Hematopoietic multipotent progenitor cell treated with erythropoietin and hydrocortisone succinate and interleukin-3 and kit ligand, for 15 days (in vitro differentiated cells): ENCODE data around the gene NELFB.

ENCODE experiments used
- DNase-seq: peaks from one replicate; pipeline ENCODE4 v3.0.0-alpha.2; 2015; ENCODE audit warnings: low spot score

NELFB gene

GRCh38 chr9:137281345-137282116 lies 26.4 kb downstream of the NELFB start:
- no peak for DNase-seq

GRCh38 chr9:137286975-137287383 lies 31.9 kb downstream of the NELFB start:
- no peak for DNase-seq

DNA sequence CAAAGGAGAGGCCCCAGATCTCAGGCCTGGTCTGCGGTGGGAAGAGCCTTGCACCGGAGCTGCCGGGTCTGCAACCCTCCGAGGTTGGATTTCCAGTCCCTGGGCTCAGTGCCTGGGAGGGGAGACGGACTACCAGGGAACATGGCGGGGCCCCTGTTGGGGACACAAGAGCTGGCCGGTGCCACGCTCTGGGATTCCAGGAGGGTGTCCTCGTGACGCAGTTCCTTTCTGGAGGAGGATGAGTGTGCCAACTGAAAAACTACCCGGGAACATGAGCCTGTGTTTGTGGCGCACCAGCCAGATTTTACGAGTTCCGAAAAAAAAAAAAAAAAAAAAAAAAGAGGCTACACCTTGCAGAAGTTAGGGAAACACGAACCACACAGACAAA lies 38.0 kb downstream of the NELFB start:
- DNase-seq: no peak

DNA sequence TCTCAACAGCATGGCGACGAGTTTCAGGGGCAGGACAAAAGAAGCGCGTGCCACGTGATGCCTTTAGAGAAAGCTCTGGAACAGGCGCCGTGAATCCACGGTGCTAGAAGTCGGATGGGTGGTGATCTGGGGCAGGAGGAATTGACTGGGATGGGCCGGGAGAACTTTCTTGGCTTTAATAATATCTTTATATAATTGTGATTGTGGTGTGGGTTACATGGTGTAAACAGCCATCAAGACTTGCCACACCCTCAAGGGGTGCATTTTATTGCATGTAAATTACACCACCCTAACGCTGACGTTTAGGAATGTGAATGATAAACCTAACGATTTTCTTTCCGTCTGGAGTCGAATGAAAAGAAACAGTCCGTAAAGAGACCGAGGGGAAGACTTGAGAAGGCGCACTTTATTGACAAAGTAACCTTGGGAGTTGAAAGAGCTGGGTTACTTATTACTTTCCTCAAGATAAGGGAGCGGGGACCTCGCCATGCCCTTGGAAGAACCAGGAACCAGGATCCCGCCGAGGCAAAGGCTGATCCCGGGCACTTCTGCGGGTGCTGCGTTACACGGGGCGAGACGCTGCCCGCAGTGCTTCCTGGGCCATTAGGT lies 38.5 kb downstream of the NELFB start:
- DNase-seq: no peak

DNA sequence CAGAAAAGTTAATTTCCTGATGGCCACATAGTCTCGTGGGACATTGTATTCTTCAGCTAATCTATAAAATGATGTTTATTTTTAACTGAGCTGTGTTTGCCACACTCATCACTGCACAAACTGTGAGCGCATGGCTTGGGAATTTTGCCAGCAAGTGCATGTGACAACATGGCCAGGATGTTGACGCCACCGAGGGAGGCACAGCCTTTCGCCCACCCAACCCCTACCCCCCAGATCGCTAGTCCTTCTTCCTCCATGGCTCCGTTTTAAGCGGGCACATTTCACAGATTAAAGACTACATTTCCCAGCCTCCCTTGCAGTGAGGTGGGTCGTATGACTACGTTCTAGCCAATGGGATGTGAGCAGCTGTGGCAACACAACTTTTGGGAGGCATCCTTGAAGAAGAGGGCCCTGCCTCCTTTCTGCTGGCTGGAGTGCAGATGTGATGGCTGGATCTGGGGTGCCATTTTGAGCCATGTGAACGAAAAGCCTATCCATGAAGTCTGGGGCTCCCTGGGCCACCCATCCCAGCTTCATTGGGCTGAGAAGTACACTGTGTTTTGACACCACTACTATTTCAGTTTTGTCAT lies 39.1 kb downstream of the NELFB start:
- DNase-seq: no peak

DNA sequence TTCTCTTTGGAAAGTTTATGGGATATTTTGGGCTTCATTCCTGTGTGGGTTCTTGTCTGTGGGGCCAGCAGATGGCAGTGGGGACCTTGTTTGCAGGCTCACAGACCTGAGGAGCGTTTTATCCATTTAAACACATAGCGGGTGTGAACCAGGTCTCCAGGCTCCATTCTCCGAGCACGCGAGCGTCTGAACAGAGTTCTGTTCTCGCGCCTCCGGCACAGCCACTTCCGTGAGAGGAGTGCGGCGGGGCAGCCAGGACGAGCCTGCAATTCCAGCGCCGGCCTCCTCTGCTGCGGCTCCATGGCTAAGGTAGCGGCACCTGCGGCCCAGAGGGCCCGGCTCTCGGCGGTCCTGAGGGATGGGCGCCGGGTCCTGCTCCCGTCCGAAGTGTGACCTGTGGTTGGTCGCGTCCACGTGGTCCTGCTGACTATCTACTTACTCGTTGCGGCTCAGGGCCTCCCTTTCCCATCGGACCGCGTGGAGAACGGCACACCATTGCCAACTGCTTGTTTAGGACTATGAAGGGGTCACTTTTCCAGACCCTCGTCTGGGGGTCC lies 39.6 kb downstream of the NELFB start:
- DNase-seq: no peak

DNA sequence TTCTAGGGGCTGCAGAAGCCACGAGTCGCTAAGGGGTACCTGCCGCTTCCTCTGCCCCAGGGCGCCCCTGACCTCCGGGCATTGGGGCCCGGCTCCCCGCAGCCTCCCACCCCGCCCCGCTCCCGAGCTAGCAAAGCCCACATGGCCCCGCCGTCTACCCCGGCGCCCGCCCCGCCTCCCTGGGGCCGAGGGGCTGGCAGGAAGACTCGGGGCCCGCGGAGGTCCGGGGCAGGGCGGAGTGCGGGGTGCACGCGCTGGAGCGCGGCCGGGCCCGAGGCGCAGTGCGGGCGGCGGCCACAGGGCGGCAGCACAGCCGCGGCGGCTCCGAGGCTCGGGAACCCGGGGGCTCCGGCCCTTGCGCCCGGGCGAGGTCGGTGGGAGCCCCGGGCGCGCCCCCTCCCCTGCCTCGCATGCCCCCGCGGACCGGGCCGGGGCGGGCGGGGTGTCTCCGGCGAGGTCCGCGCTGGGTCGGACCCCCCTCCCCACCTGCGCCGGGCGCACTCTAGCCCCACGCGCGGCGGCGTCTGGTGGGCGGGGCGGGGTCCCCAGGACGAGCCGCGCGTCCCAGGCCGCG lies 40.2 kb downstream of the NELFB start:
- peak; percentile 14 for DNase-seq

DNA sequence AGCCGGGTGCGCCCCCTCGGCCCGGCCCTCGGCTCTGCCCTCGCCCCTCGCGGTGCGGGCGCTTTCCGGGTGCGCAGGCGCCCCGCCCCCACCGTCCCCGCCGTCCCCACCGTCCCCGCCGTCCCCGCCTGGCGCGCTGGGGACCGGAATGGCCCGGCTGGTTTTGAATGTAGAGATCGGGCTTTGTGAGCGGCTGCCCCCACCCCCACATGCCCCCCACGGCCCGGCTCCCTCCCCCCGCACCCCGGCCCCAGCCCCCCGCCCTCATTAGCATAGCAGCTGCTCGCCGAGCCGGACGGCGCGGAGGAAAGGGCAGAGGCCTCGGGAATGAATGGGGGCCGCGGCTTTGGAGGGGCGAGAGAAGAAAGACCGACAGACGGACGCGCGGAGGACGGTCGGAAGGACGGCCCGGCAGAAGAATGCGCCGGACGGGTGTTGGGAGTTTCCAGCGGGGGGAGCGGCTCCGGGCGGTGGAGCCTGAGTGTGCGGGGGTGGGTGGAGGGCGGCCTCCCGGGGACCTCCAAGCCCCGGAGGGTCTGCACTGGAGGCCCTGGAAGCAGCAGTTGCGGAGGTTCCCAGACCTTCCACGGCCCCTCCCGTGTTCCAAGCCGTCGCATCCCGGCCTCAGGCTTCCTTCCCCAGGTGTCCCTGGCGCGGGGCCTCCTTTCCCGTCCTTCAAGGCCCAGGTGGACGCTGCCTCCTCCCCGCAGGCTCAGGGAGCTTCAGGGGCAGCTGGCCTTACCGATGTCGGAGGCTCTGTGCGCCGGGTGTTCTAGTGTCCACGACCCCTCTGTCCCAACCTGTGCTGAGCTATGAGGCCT lies 40.9 kb downstream of the NELFB start:
- DNase-seq: no peak

- DNase-seq: no peak
Measured at GRCh38 chr9:137296670-137297664, 41.8 kb downstream of the NELFB start.

DNA sequence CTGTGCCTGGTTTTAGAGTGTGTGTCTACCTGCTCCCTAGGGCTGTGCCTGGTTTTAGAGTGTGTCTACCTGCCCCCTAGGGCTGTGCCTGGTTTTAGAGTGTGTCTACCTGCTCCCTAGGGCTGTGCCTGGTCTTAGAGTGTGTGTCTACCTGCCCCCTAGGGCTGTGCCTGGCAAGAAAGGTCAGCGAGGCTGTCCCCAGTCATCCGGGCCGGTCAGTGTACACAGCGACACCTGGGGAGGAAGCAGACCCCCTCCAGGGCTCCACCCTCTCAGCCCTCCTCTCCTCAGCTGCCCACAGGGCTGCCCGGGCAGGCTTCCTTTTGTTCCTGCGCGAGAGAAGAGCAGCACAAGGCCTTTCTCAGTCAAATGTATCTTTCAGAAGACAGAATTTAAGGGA lies 42.8 kb downstream of the NELFB start:
- no peak for DNase-seq

- DNase-seq: no peak
Measured at GRCh38 chr9:137298401-137299202, 43.5 kb downstream of the NELFB start.

DNA sequence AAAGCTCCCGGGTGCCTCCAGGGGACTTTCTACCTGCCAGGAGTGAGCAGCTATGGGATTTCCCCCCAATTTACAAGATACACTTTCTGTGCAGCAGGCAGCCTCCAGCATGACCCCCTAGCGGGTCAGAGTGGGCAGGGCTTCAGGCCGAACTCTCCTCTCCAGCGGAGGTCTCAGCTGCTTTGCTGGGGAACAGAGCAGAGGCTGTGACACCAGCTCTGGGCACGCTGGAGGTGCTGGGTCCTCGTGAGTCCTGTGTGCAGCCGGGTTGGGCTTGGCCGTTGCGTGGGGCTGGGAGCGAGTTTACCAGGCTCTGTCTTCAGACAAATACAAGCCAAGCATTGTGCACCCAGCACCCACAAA lies 44.1 kb downstream of the NELFB start:
- no peak for DNase-seq

GRCh38 chr9:137299938-137300337 lies 44.8 kb downstream of the NELFB start:
- DNase-seq: no peak

DNA sequence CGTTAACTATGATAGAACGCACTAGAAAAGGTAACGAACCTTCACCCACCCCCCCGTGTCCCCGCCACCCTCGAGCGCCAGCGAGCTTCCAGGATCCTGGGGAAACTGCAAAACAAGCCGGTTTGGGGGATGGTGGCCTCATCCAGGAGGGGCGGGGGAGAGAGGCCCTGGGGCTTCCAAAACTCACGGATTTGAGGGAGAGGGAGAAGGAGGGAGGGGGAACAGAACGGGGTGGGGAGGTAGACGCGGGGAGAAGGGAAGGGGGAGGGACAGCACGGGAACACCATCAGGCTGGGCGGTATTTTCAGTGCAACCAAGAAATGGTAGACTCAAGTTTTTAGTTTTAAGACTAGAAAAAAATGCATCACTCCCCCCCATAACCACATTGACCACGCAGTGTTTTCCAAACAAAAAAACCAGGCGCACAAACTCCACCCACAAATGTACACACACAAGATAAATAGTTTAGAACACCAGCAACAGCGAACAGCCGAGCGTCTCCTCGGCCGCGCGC lies 45.5 kb downstream of the NELFB start:
- DNase-seq: no peak

DNA sequence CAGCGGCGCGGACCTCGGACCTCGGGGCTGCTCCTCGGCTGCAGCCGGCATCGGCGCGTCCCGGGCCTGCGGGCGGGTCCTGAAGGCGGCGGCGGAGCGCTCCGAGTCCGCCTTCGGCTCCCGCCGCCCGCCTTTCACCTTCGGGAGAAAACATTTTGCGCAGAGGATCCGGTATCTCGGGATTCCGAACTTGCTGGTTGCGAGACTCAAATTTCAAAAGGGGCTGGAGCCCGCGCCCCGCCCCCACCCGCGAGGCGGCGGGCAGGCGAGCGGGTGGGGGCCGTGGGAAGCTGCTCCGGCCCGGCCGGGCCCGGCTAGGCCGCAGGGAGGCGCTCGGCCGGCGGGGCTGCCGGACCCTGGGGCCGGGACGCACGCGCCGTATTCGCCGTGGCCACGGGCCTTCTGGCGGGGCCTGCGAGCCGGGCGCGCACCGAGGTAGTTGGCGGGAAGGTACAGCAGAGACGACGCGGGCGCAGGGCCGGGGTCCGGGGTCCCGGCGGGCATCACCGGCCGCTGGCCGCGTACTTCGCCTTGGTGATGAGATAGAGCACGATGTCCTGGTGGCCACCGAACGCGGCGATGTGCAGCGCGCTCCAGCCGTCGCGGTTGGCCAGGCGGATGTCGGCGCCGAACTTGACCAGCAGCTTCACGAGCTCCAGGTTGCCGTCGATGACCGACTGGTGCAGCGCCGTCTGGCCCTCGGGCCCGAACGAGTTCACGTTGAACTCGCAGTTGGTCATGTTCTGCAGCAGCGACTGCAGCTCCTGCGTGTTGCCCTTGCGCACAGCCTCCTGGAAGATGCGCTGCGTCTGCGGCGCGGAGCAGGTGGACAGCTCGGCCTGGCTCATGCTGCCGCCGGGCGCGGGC lies 46.2 kb downstream of the NELFB start:
- no peak for DNase-seq

DNA sequence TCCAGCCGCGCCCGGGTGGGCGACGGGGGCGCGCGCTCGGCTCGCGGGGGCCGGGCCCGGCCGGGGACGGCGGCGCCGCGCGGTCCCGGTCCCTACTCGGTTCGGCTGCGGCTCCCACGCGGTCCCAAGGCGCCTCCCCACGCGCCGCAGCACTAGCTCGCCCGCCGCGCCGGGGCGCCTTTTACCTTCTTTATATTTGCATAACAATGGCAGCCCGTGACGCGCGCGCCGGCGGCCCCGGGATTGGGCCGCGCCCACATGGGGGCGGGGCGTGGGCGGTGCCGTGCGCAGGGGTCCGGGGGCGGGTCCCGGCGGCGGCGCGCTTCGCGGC lies 47.0 kb downstream of the NELFB start, which contains the start of gene NRARP:
Gene NRARP, minus strand, starts transcription at position 154 of the 331 bp plus-strand sequence. CDS start 343 bp downstream, outside the sequence.
- DNase-seq: peak; percentile 53

DNA sequence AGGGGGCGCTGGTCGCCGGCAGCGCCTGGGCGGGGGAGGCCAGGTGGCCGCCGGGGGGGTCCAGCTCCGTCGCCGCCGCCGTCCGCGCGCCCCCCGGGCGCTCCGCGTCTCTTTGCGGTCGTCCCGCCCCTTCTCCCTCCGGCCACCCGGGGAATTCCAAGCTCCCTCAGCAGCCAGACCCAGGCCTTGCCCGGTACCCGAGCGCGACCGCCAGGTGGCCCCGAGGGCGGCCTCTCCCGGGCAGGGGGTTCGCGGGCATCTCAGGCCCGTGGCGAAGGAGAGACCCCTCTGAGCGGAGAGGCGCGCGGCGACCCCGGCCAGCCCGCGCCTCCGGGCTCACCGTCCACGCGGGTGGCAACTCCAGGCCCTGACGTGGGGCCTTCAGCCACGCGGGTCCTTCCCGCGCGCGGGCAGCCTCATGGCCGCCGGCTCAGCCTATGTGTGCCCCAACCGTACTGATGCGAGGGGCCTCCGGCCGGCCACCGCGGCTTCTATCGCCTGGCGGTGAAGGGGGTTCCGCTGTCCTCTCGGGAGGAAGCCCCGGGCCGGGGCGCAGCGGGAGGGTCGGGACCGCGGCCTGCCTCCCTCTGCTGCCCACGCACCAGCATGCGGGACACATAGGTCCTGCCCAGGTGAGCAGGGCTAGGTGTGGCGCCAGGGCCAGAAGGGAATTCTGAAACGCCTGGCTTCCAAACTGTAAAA lies 47.5 kb downstream of the NELFB start:
- DNase-seq: no peak
